H9 (cell line): ENCODE measurements around the gene ACOT2. TPM values are rescaled to one million over a fixed set of nuclear protein-coding genes. Genes with fewer than 3 reads are reported as not detected.
"Not testable (repeated sequence)": the region's sequence is repeated elsewhere in the genome, so short reads cannot be mapped to it uniquely, and the experiment has no call there.

Experiments used
- DNase-seq: peaks from one replicate; pipeline ENCODE4 v3.0.0-alpha.2; 2017
- H2AFZ ChIP-seq: one replicate; pipeline ENCODE4 v1.6.1; 2013; ENCODE audit warnings: mild to moderate bottlenecking, low read length, control low read depth, moderate library complexity
- H2AK5ac ChIP-seq: 2 replicates; pipeline ENCODE4 v1.6.1; 2013; ENCODE audit warnings: low read length, control low read depth, mixed read lengths; ENCODE audit not compliant: insufficient read length
- H2BK120ac ChIP-seq: one replicate; pipeline ENCODE4 v1.6.1; 2013; ENCODE audit warnings: low read depth, mild to moderate bottlenecking, low read length, control low read depth, inconsistent platforms; ENCODE audit not compliant: poor library complexity, severe bottlenecking
- H2BK12ac ChIP-seq: 2 replicates; pipeline ENCODE4 v1.6.1; 2013; ENCODE audit warnings: low read length, control low read depth, mixed read lengths, low read depth; ENCODE audit not compliant: insufficient read length
- H2BK15ac ChIP-seq: 2 replicates; pipeline ENCODE4 v1.6.1; 2013; ENCODE audit warnings: low read depth, low read length, control low read depth
- H2BK20ac ChIP-seq: one replicate; pipeline ENCODE4 v1.6.1; 2013; ENCODE audit warnings: low read depth, mild to moderate bottlenecking, low read length, control low read depth, inconsistent platforms; ENCODE audit not compliant: poor library complexity, severe bottlenecking
- H2BK5ac ChIP-seq: 2 replicates; pipeline ENCODE4 v1.6.1; 2013; ENCODE audit warnings: low read length, control low read depth, mixed read lengths; ENCODE audit not compliant: insufficient read length
- H3K14ac ChIP-seq: 2 replicates; pipeline ENCODE4 v1.6.1; 2013; ENCODE audit warnings: low read length, control low read depth; ENCODE audit not compliant: insufficient read depth
- H3K18ac ChIP-seq: 2 replicates; pipeline ENCODE4 v1.6.1; 2013; ENCODE audit warnings: low read depth, mild to moderate bottlenecking, mixed read lengths, low read length, control low read depth; ENCODE audit not compliant: insufficient read length
- H3K23ac ChIP-seq: 2 replicates; pipeline ENCODE4 v1.6.1; 2013; ENCODE audit warnings: low read length, control low read depth, mixed read lengths, low read depth; ENCODE audit not compliant: insufficient read length
- H3K23me2 ChIP-seq: 2 replicates; pipeline ENCODE4 v1.6.1; 2013; ENCODE audit warnings: low read depth, mild to moderate bottlenecking, mixed read lengths, low read length, control low read depth; ENCODE audit not compliant: insufficient read length, poor library complexity, severe bottlenecking
- H3K27ac ChIP-seq: 2 replicates; pipeline ENCODE4 v1.5.1; 2013; ENCODE audit warnings: low read length, control low read depth, mixed read lengths, low read depth; ENCODE audit not compliant: insufficient read length
- H3K27me3 ChIP-seq: 2 replicates; pipeline ENCODE4 v1.6.1; 2013; ENCODE audit warnings: low read length, control low read depth, inconsistent platforms; ENCODE audit not compliant: insufficient read depth
- H3K4ac ChIP-seq: 2 replicates; pipeline ENCODE4 v1.6.1; 2013; ENCODE audit warnings: low read depth, mild to moderate bottlenecking, control low read depth, inconsistent platforms, low read length, moderate library complexity
- H3K4me1 ChIP-seq: 2 replicates; pipeline ENCODE4 v1.6.1; 2013; ENCODE audit warnings: low read length, control low read depth, inconsistent platforms; ENCODE audit not compliant: insufficient read depth
- H3K4me2 ChIP-seq: 2 replicates; pipeline ENCODE4 v1.6.1; 2013; ENCODE audit warnings: low read length, control low read depth, mixed read lengths; ENCODE audit not compliant: insufficient read length, insufficient read depth
- H3K56ac ChIP-seq: 2 replicates; pipeline ENCODE4 v1.6.1; 2013; ENCODE audit warnings: low read depth, mild to moderate bottlenecking, mixed read lengths, low read length, control low read depth; ENCODE audit not compliant: insufficient read length
- H3K79me1 ChIP-seq: 2 replicates; pipeline ENCODE4 v1.6.1; 2013; ENCODE audit warnings: low read depth, mild to moderate bottlenecking, moderate library complexity, low read length, control low read depth, inconsistent platforms; ENCODE audit not compliant: insufficient read depth, poor library complexity, severe bottlenecking
- H3K79me2 ChIP-seq: 2 replicates; pipeline ENCODE4 v1.6.1; 2013; ENCODE audit warnings: low read length, control low read depth, inconsistent platforms; ENCODE audit not compliant: insufficient read depth
- H3K9ac ChIP-seq: 2 replicates; pipeline ENCODE4 v1.6.1; 2013; ENCODE audit warnings: low read length, control low read depth, mixed read lengths; ENCODE audit not compliant: insufficient read length; ENCODE audit errors: extremely low read depth
- H3K9me3 ChIP-seq: one replicate; pipeline ENCODE4 v1.6.1; 2013; ENCODE audit warnings: low read depth, low read length, inconsistent platforms; ENCODE audit not compliant: control insufficient read depth
- H3T11ph ChIP-seq: one replicate; pipeline ENCODE4 v1.6.1; 2013; ENCODE audit warnings: mild to moderate bottlenecking, low read length, control low read depth, inconsistent platforms
- H4K20me1 ChIP-seq: one replicate; pipeline ENCODE4 v1.6.1; 2013; ENCODE audit not compliant: control insufficient read depth, insufficient read length, insufficient read depth
- H4K5ac ChIP-seq: 2 replicates; pipeline ENCODE4 v1.6.1; 2013; ENCODE audit warnings: low read depth, mild to moderate bottlenecking, mixed read lengths, low read length, control low read depth; ENCODE audit not compliant: insufficient read length
- H4K8ac ChIP-seq: replicated peaks from 2 replicates; pipeline ENCODE4 v1.6.1; 2013; ENCODE audit warnings: low read length, control low read depth, mixed read lengths, low read depth; ENCODE audit not compliant: insufficient read length
- H4K91ac ChIP-seq: 2 replicates; pipeline ENCODE4 v1.6.1; 2013; ENCODE audit warnings: low read depth, mild to moderate bottlenecking, moderate library complexity, mixed read lengths, low read length, control low read depth; ENCODE audit not compliant: insufficient read length
- H3K27ac Mint-ChIP-seq, 3 experiments: 2 replicates in 2 of 3; 3 replicates in 1 of 3; pipeline ENCODE4 v1.8.0; 2020 to 2021; ENCODE audit warnings: mixed read lengths in 3 of 3, mild to moderate bottlenecking in 1 of 3, moderate library complexity in 1 of 3
- H3K27me3 Mint-ChIP-seq: 2 replicates; pipeline ENCODE4 v1.8.0; 2021; ENCODE audit warnings: low read depth, mild to moderate bottlenecking, moderate library complexity, mixed read lengths
- H3K36me3 Mint-ChIP-seq, 3 experiments: 2 replicates in 2 of 3; 3 replicates in 1 of 3; pipeline ENCODE4 v1.8.0; 2020 to 2021; ENCODE audit warnings: low read depth in 3 of 3, mixed read lengths in 3 of 3; ENCODE audit not compliant: insufficient read depth in 1 of 3
- H3K4me1 Mint-ChIP-seq, 2 experiments: 2 replicates each; pipeline ENCODE4 v1.8.0; 2020; ENCODE audit warnings: mixed read lengths in 2 of 2
- H3K4me3 Mint-ChIP-seq, 2 experiments: 2 replicates in 1 of 2; 3 replicates in 1 of 2; pipeline ENCODE4 v1.8.0; 2020 to 2021; ENCODE audit warnings: mild to moderate bottlenecking in 2 of 2, mixed read lengths in 2 of 2, moderate library complexity in 1 of 2
- H3K9me3 Mint-ChIP-seq, 2 experiments: 2 replicates in 1 of 2; 3 replicates in 1 of 2; pipeline ENCODE4 v1.8.0; 2020; ENCODE audit warnings: mild to moderate bottlenecking in 2 of 2, mixed read lengths in 2 of 2, moderate library complexity in 1 of 2
- WGBS: extraction: QIAGEN DNeasy Blood & Tissue Kit; methylation state at CpG from one replicate; pipeline ENCODE4 v1.1.7; 2013; ENCODE audit warnings: missing lambda C conversion rate, low lambda C conversion rate, mixed read lengths; ENCODE audit not compliant: insufficient read length; ENCODE audit errors: extremely low coverage; 5-methylcytosine and 5-hydroxymethylcytosine counted together
- total RNA-seq: library from RNA; stranded (reverse); gene quantifications from 2 replicates; pipeline ENCODE4 v1.2.1, GENCODE V29; 2021

The ACOT2 gene
- total RNA-seq, 1 experiment from 2014 or later, result 10.2 TPM

- H2AK5ac ChIP-seq, H2BK12ac ChIP-seq, H3K4ac ChIP-seq, H3T11ph ChIP-seq, H3K9me3 ChIP-seq, H3K9me3 Mint-ChIP-seq, H3K4me2 ChIP-seq, H3K36me3 Mint-ChIP-seq, H2BK120ac ChIP-seq, H3K27me3 ChIP-seq, H2BK20ac ChIP-seq, H4K20me1 ChIP-seq, H2BK15ac ChIP-seq, H3K27ac ChIP-seq, H3K27ac Mint-ChIP-seq, H3K23me2 ChIP-seq, H4K91ac ChIP-seq, H2BK5ac ChIP-seq, H3K4me1 Mint-ChIP-seq, H3K9ac ChIP-seq, DNase-seq, H4K8ac ChIP-seq, H2AFZ ChIP-seq, H3K23ac ChIP-seq, H3K14ac ChIP-seq, H3K18ac ChIP-seq, H3K27me3 Mint-ChIP-seq, H3K4me3 Mint-ChIP-seq, H3K79me1 ChIP-seq, H4K5ac ChIP-seq, H3K56ac ChIP-seq, H3K4me1 ChIP-seq, H3K79me2 ChIP-seq: not testable (repeated sequence)
- WGBS, result no CpG with 5 or more reads among the region's 11 CpGs
These were observed 13.3 kb downstream of the ACOT2 start for GRCh38 chr14:73582102-73582979.
